SK-N-SH treated with all-trans-retinoic acid at 6 μM for 48 hours (cell line): Measurements from ENCODE around the gene UHRF1.

ENCODE experiments used
- ATAC-seq: fragments of 200-7000 bp; cut with Tn5 transposase; 3 replicates; pipeline ENCODE4 v1.9.1; 2020; ENCODE audit warnings: mild to moderate bottlenecking, moderate library complexity
- BACH2 ChIP-seq: fragments of 250-450 bp; sonication (Bioruptor Pico); IDR thresholded peaks from 2 replicates; pipeline ENCODE4 v1.9.0; 2021; ENCODE audit warnings: mild to moderate bottlenecking, borderline replicate concordance
- CREB5 ChIP-seq: fragments of 250-450 bp; sonication (Bioruptor Pico); IDR thresholded peaks from 2 replicates; pipeline ENCODE4 v1.5.1; 2020; ENCODE audit warnings: low read depth, mild to moderate bottlenecking, moderate library complexity
- CSDC2 ChIP-seq: fragments of 250-450 bp; sonication (Bioruptor Pico); IDR thresholded peaks from 2 replicates; pipeline ENCODE4 v1.5.0; 2020; ENCODE audit warnings: mild to moderate bottlenecking, moderate library complexity
- CSRNP3 ChIP-seq: fragments of 250-450 bp; sonication (Bioruptor Pico); IDR thresholded peaks from 2 replicates; pipeline ENCODE4 v1.5.1; 2021; ENCODE audit warnings: mild to moderate bottlenecking, moderate library complexity
- ESRRG ChIP-seq: fragments of 250-450 bp; sonication (Bioruptor Pico); IDR thresholded peaks from 2 replicates; pipeline ENCODE4 v1.6.1; 2021; ENCODE audit warnings: mild to moderate bottlenecking
- GLIS3 ChIP-seq: fragments of 250-450 bp; sonication (Bioruptor Pico); IDR thresholded peaks from 2 replicates; pipeline ENCODE4 v1.5.0; 2020; ENCODE audit warnings: mild to moderate bottlenecking, moderate library complexity
- ISL1 ChIP-seq: fragments of 250-450 bp; sonication (Bioruptor Pico); IDR thresholded peaks from 2 replicates; pipeline ENCODE4 v2.1.2; 2022; ENCODE audit warnings: mild to moderate bottlenecking, moderate library complexity
- OSR1 ChIP-seq: fragments of 250-450 bp; sonication (Bioruptor Pico); IDR thresholded peaks from 2 replicates; pipeline ENCODE4 v1.8.0; 2022; ENCODE audit warnings: moderate library complexity, mild to moderate bottlenecking, inconsistent platforms
- PATZ1 ChIP-seq: fragments of 250-450 bp; sonication (Bioruptor Pico); IDR thresholded peaks from 2 replicates; pipeline ENCODE4 v1.8.0; 2020; ENCODE audit warnings: mild to moderate bottlenecking, moderate library complexity, borderline replicate concordance
- POU6F1 ChIP-seq: fragments of 250-450 bp; sonication (Bioruptor Pico); IDR thresholded peaks from 2 replicates; pipeline ENCODE4 v1.8.0; 2021; ENCODE audit warnings: low read depth, mild to moderate bottlenecking, moderate library complexity, borderline replicate concordance
- SNAI2 ChIP-seq: fragments of 250-450 bp; sonication (Bioruptor Pico); IDR thresholded peaks from 2 replicates; pipeline ENCODE4 v1.5.0; 2020; ENCODE audit warnings: mild to moderate bottlenecking, moderate library complexity
- TOX ChIP-seq: fragments of 250-450 bp; sonication (Bioruptor Pico); IDR thresholded peaks from 2 replicates; pipeline ENCODE4 v1.8.0; 2021; ENCODE audit warnings: mild to moderate bottlenecking, moderate library complexity, borderline replicate concordance
- TSHZ2 ChIP-seq: fragments of 250-450 bp; sonication (Bioruptor Pico); IDR thresholded peaks from 2 replicates; pipeline ENCODE4 v1.5.0; 2020; ENCODE audit warnings: mild to moderate bottlenecking, moderate library complexity
- ZC3H10 ChIP-seq: fragments of 250-450 bp; sonication (Bioruptor Pico); IDR thresholded peaks from 2 replicates; pipeline ENCODE4 v1.5.1; 2021; ENCODE audit warnings: mild to moderate bottlenecking, moderate library complexity
- ZFP3 ChIP-seq: fragments of 250-450 bp; sonication (Bioruptor Pico); IDR thresholded peaks from 2 replicates; pipeline ENCODE4 v1.5.0; 2020; ENCODE audit warnings: mild to moderate bottlenecking, moderate library complexity
- ZFP30 ChIP-seq: fragments of 450-650 bp; formaldehyde crosslinking; IDR thresholded peaks from 2 replicates; pipeline ENCODE4 v1.5.0; 2022; ENCODE audit warnings: mild to moderate bottlenecking, moderate library complexity
- ZNF565 ChIP-seq: fragments of 450-650 bp; formaldehyde crosslinking; conservative IDR thresholded peaks from 2 replicates; pipeline ENCODE4 v1.5.0; 2020; ENCODE audit warnings: low read depth, mild to moderate bottlenecking, moderate library complexity
- ZNF70 ChIP-seq: fragments of 450-650 bp; formaldehyde crosslinking; IDR thresholded peaks from 2 replicates; pipeline ENCODE4 v1.5.0; 2020; ENCODE audit warnings: mild to moderate bottlenecking, moderate library complexity

The UHRF1 gene

GRCh38 chr19:4923276-4923747, 14.0 kb downstream of the UHRF1 start:
- ATAC-seq = no peak

GRCh38 chr19:4929186-4929585, 19.9 kb downstream of the UHRF1 start:
- peak; percentile 41; the same call in 2 of the 3 replicates for ATAC-seq
- TF ChIP-seq TOX (no peak), ESRRG (CRISPR knock-in tag) (no peak), CREB5 (CRISPR knock-in tag) (no peak), POU6F1 (no peak), ISL1 (CRISPR knock-in tag) (no peak), CSDC2 (no peak), ZFP30 (CRISPR knock-in tag) (no peak), OSR1 (CRISPR knock-in tag) (no peak)

More at GRCh38 chr19:4923276-4923747, 14.0 kb downstream of the UHRF1 start:
- TF ChIP-seq CREB5 (CRISPR knock-in tag) = no peak
- TF ChIP-seq POU6F1 = no peak
- TF ChIP-seq TOX = no peak
- TF ChIP-seq SNAI2 = no peak
- no peak for TF ChIP-seq OSR1 (CRISPR knock-in tag)
- no peak for TF ChIP-seq ZNF70 (CRISPR knock-in tag)
- no peak for TF ChIP-seq ZNF565
- TF ChIP-seq PATZ1 (CRISPR knock-in tag) = no peak
- TF ChIP-seq ZC3H10 = no peak
- no peak for TF ChIP-seq TSHZ2 (CRISPR knock-in tag)
- TF ChIP-seq GLIS3 (CRISPR knock-in tag) = no peak
- no peak for TF ChIP-seq ZFP3 (CRISPR knock-in tag)
- TF ChIP-seq CSRNP3 (CRISPR knock-in tag) = no peak
- TF ChIP-seq BACH2 (CRISPR knock-in tag) = no peak
- no peak for TF ChIP-seq CSDC2
